ENCODE results near the gene ARID5A.
"Not testable (repeated sequence)": the region's sequence is repeated elsewhere in the genome, so short reads cannot be mapped to it uniquely, and the experiment has no call there.

The ARID5A gene

GRCh38 chr2:96557421-96557820 is 20.9 kb downstream of the ARID5A start:
- not testable (repeated sequence) for DNase-seq

- no peak for DNase-seq
Observed at GRCh38 chr2:96558061-96558460, 21.5 kb downstream of the ARID5A start.

- DNase-seq: no peak
Observed at GRCh38 chr2:96558485-96558884, 21.9 kb downstream of the ARID5A start.

GRCh38 chr2:96564026-96564425 is 27.5 kb downstream of the ARID5A start:
- DNase-seq: no peak

GRCh38 chr2:96564563-96564962 is 28.0 kb downstream of the ARID5A start:
- no peak for DNase-seq

- DNase-seq: no peak
Observed at GRCh38 chr2:96565111-96565510, 28.6 kb downstream of the ARID5A start.

GRCh38 chr2:96568094-96568493 is 31.5 kb downstream of the ARID5A start:
- DNase-seq: no peak

- no peak for DNase-seq
Observed at GRCh38 chr2:96574364-96574763, 37.8 kb downstream of the ARID5A start.

GRCh38 chr2:96575785-96576456 is 39.4 kb downstream of the ARID5A start:
- no peak for DNase-seq

GRCh38 chr2:96577501-96577900 is 40.9 kb downstream of the ARID5A start:
- peak; percentile 54 for DNase-seq

- DNase-seq: no peak
Observed at GRCh38 chr2:96578731-96579130, 42.2 kb downstream of the ARID5A start.

GRCh38 chr2:96579422-96579821 is 42.9 kb downstream of the ARID5A start:
- no peak for DNase-seq

GRCh38 chr2:96580771-96581170 is 44.2 kb downstream of the ARID5A start:
- no peak for DNase-seq

GRCh38 chr2:96584017-96584416 is 47.5 kb downstream of the ARID5A start:
- no peak for DNase-seq

- no peak for DNase-seq
Observed at GRCh38 chr2:96587843-96588242, 51.3 kb downstream of the ARID5A start.

- DNase-seq: no peak
Observed at GRCh38 chr2:96591054-96591453, 54.5 kb downstream of the ARID5A start.

- DNase-seq: peak; percentile 45
Observed at GRCh38 chr2:96591494-96591893, 54.9 kb downstream of the ARID5A start.

- DNase-seq: no peak
Observed at GRCh38 chr2:96594282-96594681, 57.7 kb downstream of the ARID5A start.

GRCh38 chr2:96594691-96595152 is 58.2 kb downstream of the ARID5A start:
- peak; percentile 23 for DNase-seq

GRCh38 chr2:96596596-96596995 is 60.0 kb downstream of the ARID5A start:
- DNase-seq: no peak

GRCh38 chr2:96599941-96600340 is 63.4 kb downstream of the ARID5A start:
- no peak for DNase-seq

GRCh38 chr2:96601382-96602292 is 65.1 kb downstream of the ARID5A start:
- peak; percentile 48 for DNase-seq

All from hematopoietic multipotent progenitor cell treated with erythropoietin and hydrocortisone succinate and interleukin-3 and kit ligand, for 8 days (in vitro differentiated cells).